Breast epithelium (tissue), 3 donors: ENCODE data around the gene CRYAB.

Source experiments
- POLR2A ChIP-seq: fragments of 450-650 bp; IDR thresholded peaks from one replicate; pipeline ENCODE4 v1.6.1; 2016; ENCODE audit warnings: antibody characterized with exemption, mild to moderate bottlenecking, moderate library complexity
- POLR2AphosphoS5 ChIP-seq, 3 donors: sonication (generic); formaldehyde crosslinking; IDR thresholded peaks; one replicate each; pipeline ENCODE4 v1.6.1; 2017; ENCODE audit warnings: antibody characterized with exemption in 3 of 3
- TF ChIP-seq, protein P1 (sequence below), 3 donors: fragments of 450-650 bp; IDR thresholded peaks; one replicate each; pipeline ENCODE4 v1.5.1; 2016 to 2017; ENCODE audit warnings: antibody characterized with exemption in 3 of 3, mild to moderate bottlenecking in 3 of 3, moderate library complexity in 3 of 3

DNA sequence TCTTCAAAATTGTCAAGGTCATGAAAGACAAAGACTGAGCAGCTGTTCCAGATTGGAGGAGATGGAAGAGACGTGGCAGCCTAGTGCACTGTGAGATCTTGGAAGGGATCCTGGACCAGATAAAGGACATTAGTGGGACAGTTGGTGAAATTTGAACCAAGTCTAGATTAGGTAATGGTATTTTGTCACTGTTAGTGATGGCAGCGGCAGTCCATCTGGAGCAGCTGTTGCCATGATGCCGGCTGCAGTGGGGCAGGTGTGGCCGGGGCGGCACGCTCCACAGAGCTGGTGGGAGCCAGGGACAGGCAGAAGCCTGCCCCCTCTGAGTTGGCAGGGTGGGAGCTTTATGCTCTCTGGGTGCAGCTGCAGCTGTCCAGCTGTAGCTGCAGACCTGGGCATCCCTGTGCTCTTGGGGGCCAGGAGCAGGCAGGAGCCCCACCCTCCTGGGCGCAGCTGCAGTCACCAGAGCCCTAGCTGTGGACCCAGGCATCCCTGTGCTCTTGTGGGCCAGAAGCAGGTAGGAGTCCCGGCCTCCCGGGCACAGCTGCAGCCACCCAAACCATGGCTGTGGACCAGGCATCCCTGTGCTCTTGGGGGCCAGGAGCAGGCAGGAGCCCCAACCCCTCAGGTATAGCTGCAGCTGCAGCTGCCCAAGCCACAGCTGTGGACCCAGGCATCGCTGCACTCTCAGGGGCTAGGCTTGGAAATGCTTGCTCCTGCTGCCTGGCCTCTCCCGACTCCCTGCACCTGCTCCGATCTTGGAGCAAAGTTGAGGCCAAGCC is 46.3 kb upstream of the CRYAB start:
- TF ChIP-seq, protein P1, sequence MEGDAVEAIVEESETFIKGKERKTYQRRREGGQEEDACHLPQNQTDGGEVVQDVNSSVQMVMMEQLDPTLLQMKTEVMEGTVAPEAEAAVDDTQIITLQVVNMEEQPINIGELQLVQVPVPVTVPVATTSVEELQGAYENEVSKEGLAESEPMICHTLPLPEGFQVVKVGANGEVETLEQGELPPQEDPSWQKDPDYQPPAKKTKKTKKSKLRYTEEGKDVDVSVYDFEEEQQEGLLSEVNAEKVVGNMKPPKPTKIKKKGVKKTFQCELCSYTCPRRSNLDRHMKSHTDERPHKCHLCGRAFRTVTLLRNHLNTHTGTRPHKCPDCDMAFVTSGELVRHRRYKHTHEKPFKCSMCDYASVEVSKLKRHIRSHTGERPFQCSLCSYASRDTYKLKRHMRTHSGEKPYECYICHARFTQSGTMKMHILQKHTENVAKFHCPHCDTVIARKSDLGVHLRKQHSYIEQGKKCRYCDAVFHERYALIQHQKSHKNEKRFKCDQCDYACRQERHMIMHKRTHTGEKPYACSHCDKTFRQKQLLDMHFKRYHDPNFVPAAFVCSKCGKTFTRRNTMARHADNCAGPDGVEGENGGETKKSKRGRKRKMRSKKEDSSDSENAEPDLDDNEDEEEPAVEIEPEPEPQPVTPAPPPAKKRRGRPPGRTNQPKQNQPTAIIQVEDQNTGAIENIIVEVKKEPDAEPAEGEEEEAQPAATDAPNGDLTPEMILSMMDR (IDR thresholded peaks at IDR 0.05): no peak
- no peak for TF ChIP-seq POLR2A
- TF ChIP-seq POLR2AphosphoS5 (IDR thresholded peaks at IDR 0.05): no peak
